22Rv1 (cell line): Measurements from ENCODE around the gene NANOGP8.
"Not testable (repeated sequence)": the region's sequence is repeated elsewhere in the genome, so short reads cannot be mapped to it uniquely, and the experiment has no call there.

Experiments used
- H3K27ac ChIP-seq: fragments of 450-650 bp; 2 replicates; pipeline ENCODE4 v1.5.1; 2017
- ZFX ChIP-seq: fragments of 450-650 bp; IDR thresholded peaks from 2 replicates; pipeline ENCODE4 v1.6.1; 2017; ENCODE audit warnings: antibody characterized with exemption, borderline replicate concordance
- TF ChIP-seq, protein P1 (sequence below): fragments of 450-650 bp; IDR thresholded peaks from 2 replicates; pipeline ENCODE4 v1.5.1; 2017; ENCODE audit warnings: mild to moderate bottlenecking

The NANOGP8 gene

DNA sequence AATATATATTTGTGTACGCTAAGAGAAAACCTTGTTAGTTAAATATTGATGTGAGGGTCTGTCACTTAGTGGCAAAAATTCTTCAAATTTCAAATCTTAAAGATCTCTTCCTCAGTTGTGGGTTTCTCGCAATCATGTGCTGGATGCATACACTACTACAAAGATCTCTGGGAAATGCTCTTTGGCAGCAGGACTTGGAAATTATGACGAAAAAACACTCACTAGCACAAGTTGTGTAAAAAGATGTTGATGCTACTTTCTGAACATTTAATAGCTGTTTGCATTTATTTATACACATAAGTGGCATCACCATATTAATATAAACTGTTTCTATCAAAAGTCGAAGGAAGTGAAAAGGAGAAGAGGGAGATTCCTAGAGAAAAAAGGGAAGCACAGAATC is 10.8 kb upstream of the NANOGP8 start:
- TF ChIP-seq, protein P1, sequence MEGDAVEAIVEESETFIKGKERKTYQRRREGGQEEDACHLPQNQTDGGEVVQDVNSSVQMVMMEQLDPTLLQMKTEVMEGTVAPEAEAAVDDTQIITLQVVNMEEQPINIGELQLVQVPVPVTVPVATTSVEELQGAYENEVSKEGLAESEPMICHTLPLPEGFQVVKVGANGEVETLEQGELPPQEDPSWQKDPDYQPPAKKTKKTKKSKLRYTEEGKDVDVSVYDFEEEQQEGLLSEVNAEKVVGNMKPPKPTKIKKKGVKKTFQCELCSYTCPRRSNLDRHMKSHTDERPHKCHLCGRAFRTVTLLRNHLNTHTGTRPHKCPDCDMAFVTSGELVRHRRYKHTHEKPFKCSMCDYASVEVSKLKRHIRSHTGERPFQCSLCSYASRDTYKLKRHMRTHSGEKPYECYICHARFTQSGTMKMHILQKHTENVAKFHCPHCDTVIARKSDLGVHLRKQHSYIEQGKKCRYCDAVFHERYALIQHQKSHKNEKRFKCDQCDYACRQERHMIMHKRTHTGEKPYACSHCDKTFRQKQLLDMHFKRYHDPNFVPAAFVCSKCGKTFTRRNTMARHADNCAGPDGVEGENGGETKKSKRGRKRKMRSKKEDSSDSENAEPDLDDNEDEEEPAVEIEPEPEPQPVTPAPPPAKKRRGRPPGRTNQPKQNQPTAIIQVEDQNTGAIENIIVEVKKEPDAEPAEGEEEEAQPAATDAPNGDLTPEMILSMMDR, result no peak
- no peak for TF ChIP-seq ZFX
- no peak overlapping the region for H3K27ac ChIP-seq

DNA sequence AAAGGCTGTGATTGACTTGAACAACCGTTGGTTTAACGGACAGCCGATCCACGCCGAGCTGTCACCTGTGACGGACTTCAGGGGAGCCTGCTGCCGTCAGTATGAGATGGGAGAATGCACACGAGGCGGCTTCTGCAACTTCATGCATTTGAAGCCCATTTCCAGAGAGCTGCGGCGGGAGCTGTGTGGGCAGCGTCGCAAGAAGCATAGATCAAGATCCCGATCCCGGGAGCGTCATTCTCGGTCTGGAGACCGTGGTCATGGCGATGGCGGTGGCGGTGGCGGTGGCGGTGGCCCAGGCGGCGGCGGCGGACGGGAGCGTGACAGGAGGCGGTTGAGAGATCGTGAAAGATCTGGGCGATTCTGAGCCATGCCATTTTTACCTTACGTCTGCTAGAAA is 7.8 kb upstream of the NANOGP8 start:
- no peak overlapping the region for H3K27ac ChIP-seq
- no peak for TF ChIP-seq ZFX
- TF ChIP-seq, protein P1, result no peak

- H3K27ac ChIP-seq, result no peak overlapping the region
- no peak for TF ChIP-seq ZFX
- TF ChIP-seq, protein P1, result no peak
Measured at GRCh38 chr15:35092311-35092710, 7.2 kb upstream of the NANOGP8 start.

GRCh38 chr15:35090104-35090807 is 5.2 kb upstream of the NANOGP8 start:
- H3K27ac ChIP-seq, result no peak overlapping the region
- TF ChIP-seq ZFX, result no peak
- TF ChIP-seq, protein P1, result no peak

DNA sequence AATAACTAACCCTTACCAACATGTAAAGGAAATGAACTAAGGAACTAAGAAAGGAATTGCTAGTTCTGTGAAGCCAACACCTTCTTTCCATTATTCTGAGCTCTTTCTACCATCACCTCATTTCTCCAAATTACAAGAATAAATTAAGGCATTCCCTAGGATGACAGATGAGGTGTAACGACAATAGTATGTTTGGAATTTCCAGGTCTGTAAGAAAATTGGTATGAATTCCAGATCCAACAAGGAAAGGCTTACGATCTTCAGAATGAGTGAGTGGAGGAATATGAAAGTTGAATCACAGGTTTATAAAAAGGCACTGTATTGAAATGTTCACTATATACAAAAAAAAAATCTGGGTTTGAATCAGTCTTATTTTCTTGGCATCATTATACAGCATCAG is 4.5 kb upstream of the NANOGP8 start:
- TF ChIP-seq ZFX, result no peak
- TF ChIP-seq, protein P1, result no peak
- H3K27ac ChIP-seq, result no peak overlapping the region

GRCh38 chr15:35088329-35088728 is 3.2 kb upstream of the NANOGP8 start:
- TF ChIP-seq ZFX, result no peak
- TF ChIP-seq, protein P1, result no peak
- no peak overlapping the region for H3K27ac ChIP-seq

DNA sequence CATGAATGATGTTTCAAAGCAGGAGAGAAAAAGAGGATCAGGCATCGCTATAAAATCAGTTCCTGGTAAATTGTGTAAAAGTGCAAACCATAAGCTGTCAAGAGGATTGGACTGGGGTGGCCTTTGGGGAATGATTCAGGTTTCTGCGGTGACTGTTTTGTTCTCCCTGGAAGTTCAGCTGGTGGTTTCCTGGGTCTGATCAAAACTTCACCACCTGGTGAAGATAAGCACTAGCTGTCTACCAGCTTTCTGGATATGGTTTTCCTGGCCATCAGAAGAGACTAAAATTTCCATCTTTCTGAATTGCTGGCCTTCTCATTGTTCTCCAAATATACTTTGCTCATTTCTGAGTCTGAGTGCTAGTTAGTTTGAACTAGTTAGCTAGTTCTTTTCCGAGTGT is 2.7 kb upstream of the NANOGP8 start:
- H3K27ac ChIP-seq, result no peak overlapping the region
- TF ChIP-seq, protein P1, result no peak
- no peak for TF ChIP-seq ZFX

GRCh38 chr15:35082371-35083348 is 2.4 kb downstream of the NANOGP8 start:
- not testable (repeated sequence) for H3K27ac ChIP-seq

GRCh38 chr15:35081626-35082365 is 3.3 kb downstream of the NANOGP8 start:
- H3K27ac ChIP-seq, result not testable (repeated sequence)
